Measurements from ENCODE around the gene POGK. TPM values are rescaled to one million over a fixed set of nuclear protein-coding genes. Genes with fewer than 3 reads are reported as not detected.
A peak's percentile ranks its signal among the peaks of the same experiment; 100 is the strongest.

Gene POGK
- total and polyA plus RNA-seq, 9 of the 15 experiments (the other 6 are each of a cell fraction or from before 2014, with no cell fraction given): 6.1 to 44.5 (median 24.3) TPM

- no peak for TF ChIP-seq SUPT5H (IDR thresholded peaks at IDR 0.05)
- TF ChIP-seq TEAD1 (CRISPR knock-in tag; IDR thresholded peaks at IDR 0.05): peak in 1 of 2 experiments; percentile 83; a peak in 2 of 4 replicates
- TF ChIP-seq NCOR1 (IDR thresholded peaks at IDR 0.05): peak; percentile 75
- no peak for TF ChIP-seq CTCF (IDR thresholded peaks at IDR 0.05 in 2 of 3, conservative IDR thresholded peaks at IDR 0.05 in 1 of 3; ENCODE audit: insufficient read depth in 2 of 3, low read depth in 1 of 3, low read length in 3 of 3)
- TF ChIP-seq U2AF2 (optimal IDR thresholded peaks at IDR 0.05; ENCODE audit: low read depth, low read length): no peak
- no peak for TF ChIP-seq EWSR1 (IDR thresholded peaks at IDR 0.05; ENCODE audit: borderline replicate concordance, low read depth, partially characterized antibody)
- TF ChIP-seq BRF2 (IDR thresholded peaks at IDR 0.05; ENCODE audit: borderline replicate concordance, insufficient read depth, insufficient read length): no peak
- no peak for TF ChIP-seq FOXJ2 (tag; IDR thresholded peaks at IDR 0.05)
- TF ChIP-seq ZNF239 (CRISPR knock-in tag; IDR thresholded peaks at IDR 0.05): no peak
- peak; percentile 85 for TF ChIP-seq SMARCA4 (IDR thresholded peaks at IDR 0.05)
- TF ChIP-seq PTBP1 (IDR thresholded peaks at IDR 0.05; ENCODE audit: low read depth, low read length): no peak
- TF ChIP-seq GTF2F1 (IDR thresholded peaks at IDR 0.05; ENCODE audit: low read depth, low read length): no peak
- TF ChIP-seq CREM (IDR thresholded peaks at IDR 0.05; ENCODE audit: low read depth): no peak
- TF ChIP-seq KLF16 (IDR thresholded peaks at IDR 0.05): peak; percentile 75
- TF ChIP-seq ZNF3 (CRISPR knock-in tag; IDR thresholded peaks at IDR 0.05): no peak
- 0 out of 2 replicates have a peak, but pooled peaks have one; percentile 22 for TF ChIP-seq ZNF740 (CRISPR knock-in tag; IDR thresholded peaks at IDR 0.05)
- TF ChIP-seq ZNF740 (tag; IDR thresholded peaks at IDR 0.05): no peak
- no peak for TF ChIP-seq NFXL1 (CRISPR knock-in tag; IDR thresholded peaks at IDR 0.05)
- no peak for TF ChIP-seq BRCA1 (IDR thresholded peaks at IDR 0.05)
- no peak for TF ChIP-seq BRCA1 (CRISPR knock-in tag; IDR thresholded peaks at IDR 0.05)
- TF ChIP-seq PRPF4 (IDR thresholded peaks at IDR 0.05; ENCODE audit: insufficient read depth, low read depth, low read length, poor library complexity, severe bottlenecking): no peak
- TF ChIP-seq ZBTB33 (CRISPR knock-in tag; IDR thresholded peaks at IDR 0.05): no peak
- TF ChIP-seq CEBPB (tag; IDR thresholded peaks at IDR 0.05): no peak
Observed at GRCh38 chr1:166840309-166841274, 1.3 kb downstream of the POGK start (continued).
